HG03460 (cell line): ENCODE data around the gene SULF2.

Experiments
- ATAC-seq: cut with Tn5 transposase; IDR thresholded peaks from one replicate; pipeline ENCODE4 v1.9.1; 2021; ENCODE audit not compliant: unreplicated experiment

The SULF2 gene

GRCh38 chr20:47688385-47689381, 96.6 kb downstream of the SULF2 start:
- no peak for ATAC-seq

GRCh38 chr20:47687095-47687987, 97.9 kb downstream of the SULF2 start:
- no peak for ATAC-seq

- no peak for ATAC-seq
Measured at GRCh38 chr20:47686545-47686944, 98.7 kb downstream of the SULF2 start.

- ATAC-seq = no peak
Measured at GRCh38 chr20:47684306-47685080, 100.8 kb downstream of the SULF2 start.

GRCh38 chr20:47682916-47683315, 102.4 kb downstream of the SULF2 start:
- no peak for ATAC-seq

GRCh38 chr20:47682028-47682783, 103.1 kb downstream of the SULF2 start:
- ATAC-seq = no peak

- no peak for ATAC-seq
Measured at GRCh38 chr20:47680804-47681529, 104.3 kb downstream of the SULF2 start.

GRCh38 chr20:47679462-47679861, 105.8 kb downstream of the SULF2 start:
- no peak for ATAC-seq

GRCh38 chr20:47678536-47678935, 106.7 kb downstream of the SULF2 start:
- ATAC-seq = no peak

GRCh38 chr20:47677635-47678453, 107.4 kb downstream of the SULF2 start:
- no peak for ATAC-seq

GRCh38 chr20:47676912-47677634, 108.2 kb downstream of the SULF2 start:
- no peak for ATAC-seq

GRCh38 chr20:47676219-47676721, 109.0 kb downstream of the SULF2 start:
- no peak for ATAC-seq

- no peak for ATAC-seq
Measured at GRCh38 chr20:47675190-47676142, 109.8 kb downstream of the SULF2 start.

- no peak for ATAC-seq
Measured at GRCh38 chr20:47674686-47675085, 110.6 kb downstream of the SULF2 start.

GRCh38 chr20:47674145-47674544, 111.1 kb downstream of the SULF2 start:
- ATAC-seq = no peak

- ATAC-seq = no peak
Measured at GRCh38 chr20:47673671-47673955, 111.7 kb downstream of the SULF2 start.
